HCT116 (cell line): ENCODE data around the gene RGS18.

Experiments
- CEBPB ChIP-seq: IDR thresholded peaks from 2 replicates; pipeline ENCODE4 v1.6.1; 2012; ENCODE audit warnings: low read depth
- RAD21 ChIP-seq: IDR thresholded peaks from 2 replicates; pipeline ENCODE4 v1.6.1; 2012; ENCODE audit warnings: low read depth, mild to moderate bottlenecking
- SP1 ChIP-seq: IDR thresholded peaks from 2 replicates; pipeline ENCODE4 v1.6.1; 2012; ENCODE audit warnings: low read depth
- TF ChIP-seq, protein P1 (sequence below), 3 experiments: fragments of 200-600 bp in 1 of 3; sonication (generic) in 1 of 3; IDR thresholded peaks in 2 of 3; conservative IDR thresholded peaks in 1 of 3; 2 replicates each; pipeline ENCODE4 v1.5.1; 2012 to 2017; ENCODE audit warnings: low read depth in 2 of 3, low read length in 2 of 3, antibody characterized with exemption in 1 of 3, borderline replicate concordance in 1 of 3, control low read depth in 1 of 3, mild to moderate bottlenecking in 1 of 3, mixed read lengths in 1 of 3, mixed run types in 1 of 3, moderate library complexity in 1 of 3; ENCODE audit not compliant: insufficient read depth in 1 of 3

DNA sequence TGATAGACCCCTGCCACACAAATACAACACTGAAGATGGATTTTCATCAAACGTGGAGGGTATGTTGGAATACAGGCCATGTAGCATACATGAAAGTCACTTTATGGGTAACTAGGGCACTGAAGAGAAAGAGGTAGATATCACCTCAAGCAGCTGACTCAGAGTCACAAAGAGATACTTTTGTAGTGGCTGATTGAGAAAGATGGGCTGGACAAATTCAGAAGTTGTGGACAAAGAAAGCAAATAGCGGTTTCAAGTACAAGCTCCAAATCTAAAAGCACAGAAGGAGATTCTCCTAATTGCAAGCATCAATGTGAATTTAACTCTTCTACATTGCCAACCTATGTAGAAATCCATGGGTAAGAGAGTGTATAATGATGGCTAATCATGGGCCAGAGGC lies 35.0 kb upstream of the RGS18 start:
- TF ChIP-seq, protein P1, sequence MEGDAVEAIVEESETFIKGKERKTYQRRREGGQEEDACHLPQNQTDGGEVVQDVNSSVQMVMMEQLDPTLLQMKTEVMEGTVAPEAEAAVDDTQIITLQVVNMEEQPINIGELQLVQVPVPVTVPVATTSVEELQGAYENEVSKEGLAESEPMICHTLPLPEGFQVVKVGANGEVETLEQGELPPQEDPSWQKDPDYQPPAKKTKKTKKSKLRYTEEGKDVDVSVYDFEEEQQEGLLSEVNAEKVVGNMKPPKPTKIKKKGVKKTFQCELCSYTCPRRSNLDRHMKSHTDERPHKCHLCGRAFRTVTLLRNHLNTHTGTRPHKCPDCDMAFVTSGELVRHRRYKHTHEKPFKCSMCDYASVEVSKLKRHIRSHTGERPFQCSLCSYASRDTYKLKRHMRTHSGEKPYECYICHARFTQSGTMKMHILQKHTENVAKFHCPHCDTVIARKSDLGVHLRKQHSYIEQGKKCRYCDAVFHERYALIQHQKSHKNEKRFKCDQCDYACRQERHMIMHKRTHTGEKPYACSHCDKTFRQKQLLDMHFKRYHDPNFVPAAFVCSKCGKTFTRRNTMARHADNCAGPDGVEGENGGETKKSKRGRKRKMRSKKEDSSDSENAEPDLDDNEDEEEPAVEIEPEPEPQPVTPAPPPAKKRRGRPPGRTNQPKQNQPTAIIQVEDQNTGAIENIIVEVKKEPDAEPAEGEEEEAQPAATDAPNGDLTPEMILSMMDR (IDR thresholded peaks at IDR 0.05 in 2 of 3, conservative IDR thresholded peaks at IDR 0.05 in 1 of 3; ENCODE audit: borderline replicate concordance in 1 of 3, insufficient read depth in 1 of 3, low read depth in 2 of 3, low read length in 2 of 3): no peak
- TF ChIP-seq CEBPB (no peak), RAD21 (no peak), SP1 (no peak)
